ENCODE results near the gene TPPP.

- no peak for TF ChIP-seq CTCF (optimal IDR thresholded peaks at IDR 0.05 in 1 of 3, IDR thresholded peaks at IDR 0.05 in 1 of 3, conservative IDR thresholded peaks at IDR 0.05 in 1 of 3; ENCODE audit: extremely low read depth in 1 of 3, insufficient read depth in 2 of 3, low read length in 3 of 3)
- no peak for TF ChIP-seq EZH2 (IDR thresholded peaks at IDR 0.05; ENCODE audit: low read length)
Observed at GRCh38 chr5:620586-621180, 72.5 kb downstream of the TPPP start.

Measured in keratinocyte (primary cell).